HepG2 (cell line): ENCODE measurements around the gene ASAP2. TPM values are rescaled to one million over a fixed set of nuclear protein-coding genes. Genes with fewer than 3 reads are reported as not detected.
A peak's percentile ranks its signal among the peaks of the same experiment; 100 is the strongest.

Source experiments
- EP300 ChIP-seq, 3 experiments: sonication (generic) in 1 of 3; formaldehyde crosslinking in 1 of 3; IDR thresholded peaks; 2 replicates each; pipeline versions ENCODE4 v1.5.1 to v1.6.1; 2011 to 2020; ENCODE audit warnings: low read depth in 2 of 3, low read length in 2 of 3, borderline replicate concordance in 1 of 3, improper control_type of control experiment in 1 of 3, mild to moderate bottlenecking in 1 of 3, missing genetic modification reagents in 1 of 3, moderate library complexity in 1 of 3
- FOSL2 ChIP-seq: sonication (generic); formaldehyde crosslinking; IDR thresholded peaks from 2 replicates; pipeline ENCODE4 v1.4.0; 2020; ENCODE audit warnings: missing genetic modification reagents
- KDM5A ChIP-seq: fragments of 200-600 bp; sonication (generic); IDR thresholded peaks from 2 replicates; pipeline ENCODE4 v1.7.0; 2018; ENCODE audit warnings: antibody characterized with exemption, mild to moderate bottlenecking, low read length, borderline replicate concordance
- NFE2 ChIP-seq: sonication (generic); formaldehyde crosslinking; IDR thresholded peaks from 2 replicates; pipeline ENCODE4 v1.4.0; 2020; ENCODE audit warnings: missing genetic modification reagents
- NFE2L2 ChIP-seq: fragments of 150-350 bp; IDR thresholded peaks from 2 replicates; pipeline ENCODE4 v1.6.1; 2014; ENCODE audit warnings: low read length
- RARA ChIP-seq: IDR thresholded peaks from 2 replicates; pipeline ENCODE4 v1.6.1; 2016; ENCODE audit warnings: missing genetic modification reagents, missing compliant biosample characterization
- SMAD3 ChIP-seq: sonication (generic); formaldehyde crosslinking; IDR thresholded peaks from 2 replicates; pipeline ENCODE4 v1.4.0; 2020; ENCODE audit warnings: missing genetic modification reagents
- ZBTB3 ChIP-seq: sonication (generic); formaldehyde crosslinking; IDR thresholded peaks from 2 replicates; pipeline ENCODE4 v1.4.0; 2020; ENCODE audit warnings: low read depth, mild to moderate bottlenecking, moderate library complexity, missing genetic modification reagents, borderline replicate concordance
- ZNF230 ChIP-seq: sonication (generic); formaldehyde crosslinking; IDR thresholded peaks from 2 replicates; pipeline ENCODE4 v1.4.0; 2020; ENCODE audit warnings: mild to moderate bottlenecking, missing genetic modification reagents
- ZNF703 ChIP-seq: sonication (generic); formaldehyde crosslinking; IDR thresholded peaks from 2 replicates; pipeline ENCODE4 v1.5.1; 2020; ENCODE audit warnings: missing genetic modification reagents, mild to moderate bottlenecking, moderate library complexity, borderline replicate concordance
- ZSCAN29 ChIP-seq: sonication (generic); formaldehyde crosslinking; conservative IDR thresholded peaks from 2 replicates; pipeline ENCODE4 v1.4.0; 2020; ENCODE audit warnings: mild to moderate bottlenecking, missing genetic modification reagents
- polyA plus RNA-seq, 8 experiments: library from polyadenylated mRNA; depleted of rRNA in 3 of 8; stranded (reverse) in 7 of 8; unstranded in 1 of 8; fragments of >200 nt; fragmentation: Illumina TruSeq in 4 of 8; extraction: Trizol in 4 of 8; gene quantifications; 2 replicates each; pipeline versions ENCODE4 v1.2.1 to v1.2.3, GENCODE V29; 2011 to 2016; ENCODE audit warnings: low read depth in 4 of 8, missing spikeins in 1 of 8, mixed read lengths in 1 of 8; ENCODE audit not compliant: insufficient read depth in 1 of 8
- total RNA-seq, 5 experiments: library from RNA; depleted of rRNA; stranded (reverse); fragments of >200 nt; fragmentation: Illumina TruSeq; extraction: Trizol; gene quantifications; 2 replicates each; pipeline ENCODE4 v1.2.3, GENCODE V29; 2016; ENCODE audit warnings: low read depth in 1 of 5
- TF ChIP-seq, protein P1 (sequence below): sonication (generic); IDR thresholded peaks from 2 replicates; pipeline ENCODE4 v1.6.1; 2016; ENCODE audit warnings: low read depth, borderline replicate concordance
- TF ChIP-seq, protein P2 (sequence below): sonication (generic); formaldehyde crosslinking; IDR thresholded peaks from 2 replicates; pipeline ENCODE4 v1.8.0; 2022; ENCODE audit warnings: mild to moderate bottlenecking, missing genetic modification reagents; ENCODE audit not compliant: insufficient replicate concordance
- TF ChIP-seq, protein P3 (sequence below): sonication (generic); formaldehyde crosslinking; IDR thresholded peaks from 2 replicates; pipeline ENCODE4 v1.4.0; 2020; ENCODE audit warnings: missing genetic modification reagents, borderline replicate concordance
- TF ChIP-seq, protein P4 (sequence below), 2 experiments: fragments of 450-650 bp in 1 of 2; sonication (generic) in 1 of 2; formaldehyde crosslinking; IDR thresholded peaks; 2 replicates each; pipeline versions ENCODE4 v1.5.0 to v1.8.0; 2020 to 2022; ENCODE audit warnings: mild to moderate bottlenecking in 1 of 2, missing genetic modification reagents in 1 of 2

Gene ASAP2
- total and polyA plus RNA-seq, 2 of the 13 experiments (the other 11 are each of a cell fraction or from before 2014, with no cell fraction given) = 7.3 to 22.3 TPM

DNA sequence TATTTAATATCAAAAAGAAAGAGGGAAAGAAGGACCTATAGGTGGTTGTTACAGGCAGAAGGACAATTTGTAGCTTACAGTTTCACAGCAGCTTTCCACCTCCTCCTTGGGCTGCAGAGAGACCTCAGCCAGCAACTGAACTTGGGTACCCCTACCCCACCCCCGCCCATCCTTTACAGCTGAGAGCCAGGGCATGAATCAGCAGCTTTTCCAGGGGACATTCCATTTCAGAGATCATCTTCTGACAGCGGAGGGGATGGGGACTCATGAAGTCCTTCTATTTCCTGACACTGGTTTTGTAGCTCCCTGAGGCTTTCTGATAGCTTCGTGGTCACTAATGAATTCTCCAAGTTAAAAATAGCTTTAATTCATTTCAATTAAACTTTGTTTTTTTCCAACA, 120.4 kb downstream of the ASAP2 start (continued):
- TF ChIP-seq, protein P1, sequence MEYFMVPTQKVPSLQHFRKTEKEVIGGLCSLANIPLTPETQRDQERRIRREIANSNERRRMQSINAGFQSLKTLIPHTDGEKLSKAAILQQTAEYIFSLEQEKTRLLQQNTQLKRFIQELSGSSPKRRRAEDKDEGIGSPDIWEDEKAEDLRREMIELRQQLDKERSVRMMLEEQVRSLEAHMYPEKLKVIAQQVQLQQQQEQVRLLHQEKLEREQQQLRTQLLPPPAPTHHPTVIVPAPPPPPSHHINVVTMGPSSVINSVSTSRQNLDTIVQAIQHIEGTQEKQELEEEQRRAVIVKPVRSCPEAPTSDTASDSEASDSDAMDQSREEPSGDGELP = peak; percentile 91
- TF ChIP-seq NFE2L2 = peak; percentile 50; the same call in 1 of the 2 replicates
- TF ChIP-seq, protein P2, sequence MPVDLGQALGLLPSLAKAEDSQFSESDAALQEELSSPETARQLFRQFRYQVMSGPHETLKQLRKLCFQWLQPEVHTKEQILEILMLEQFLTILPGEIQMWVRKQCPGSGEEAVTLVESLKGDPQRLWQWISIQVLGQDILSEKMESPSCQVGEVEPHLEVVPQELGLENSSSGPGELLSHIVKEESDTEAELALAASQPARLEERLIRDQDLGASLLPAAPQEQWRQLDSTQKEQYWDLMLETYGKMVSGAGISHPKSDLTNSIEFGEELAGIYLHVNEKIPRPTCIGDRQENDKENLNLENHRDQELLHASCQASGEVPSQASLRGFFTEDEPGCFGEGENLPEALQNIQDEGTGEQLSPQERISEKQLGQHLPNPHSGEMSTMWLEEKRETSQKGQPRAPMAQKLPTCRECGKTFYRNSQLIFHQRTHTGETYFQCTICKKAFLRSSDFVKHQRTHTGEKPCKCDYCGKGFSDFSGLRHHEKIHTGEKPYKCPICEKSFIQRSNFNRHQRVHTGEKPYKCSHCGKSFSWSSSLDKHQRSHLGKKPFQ (CRISPR knock-in tag) = no peak
- no peak for TF ChIP-seq ZBTB3 (CRISPR knock-in tag)
- TF ChIP-seq KDM5A = no peak
- TF ChIP-seq EP300 (IDR thresholded peaks at IDR 0.05; ENCODE audit: low read depth in 2 of 2, low read length in 2 of 2) = 0 out of 4 replicates have a peak, but pooled peaks of 1 of the 2 experiments have one; percentile 30
- TF ChIP-seq EP300 (CRISPR knock-in tag; IDR thresholded peaks at IDR 0.05; ENCODE audit: borderline replicate concordance) = no peak
- TF ChIP-seq SMAD3 (CRISPR knock-in tag) = no peak
- peak; percentile 34; the same call in 1 of the 2 replicates for TF ChIP-seq FOSL2 (CRISPR knock-in tag)
- no peak for TF ChIP-seq ZNF230 (CRISPR knock-in tag)
- no peak for TF ChIP-seq RARA
- no peak for TF ChIP-seq ZNF703 (CRISPR knock-in tag)
- TF ChIP-seq, protein P3, sequence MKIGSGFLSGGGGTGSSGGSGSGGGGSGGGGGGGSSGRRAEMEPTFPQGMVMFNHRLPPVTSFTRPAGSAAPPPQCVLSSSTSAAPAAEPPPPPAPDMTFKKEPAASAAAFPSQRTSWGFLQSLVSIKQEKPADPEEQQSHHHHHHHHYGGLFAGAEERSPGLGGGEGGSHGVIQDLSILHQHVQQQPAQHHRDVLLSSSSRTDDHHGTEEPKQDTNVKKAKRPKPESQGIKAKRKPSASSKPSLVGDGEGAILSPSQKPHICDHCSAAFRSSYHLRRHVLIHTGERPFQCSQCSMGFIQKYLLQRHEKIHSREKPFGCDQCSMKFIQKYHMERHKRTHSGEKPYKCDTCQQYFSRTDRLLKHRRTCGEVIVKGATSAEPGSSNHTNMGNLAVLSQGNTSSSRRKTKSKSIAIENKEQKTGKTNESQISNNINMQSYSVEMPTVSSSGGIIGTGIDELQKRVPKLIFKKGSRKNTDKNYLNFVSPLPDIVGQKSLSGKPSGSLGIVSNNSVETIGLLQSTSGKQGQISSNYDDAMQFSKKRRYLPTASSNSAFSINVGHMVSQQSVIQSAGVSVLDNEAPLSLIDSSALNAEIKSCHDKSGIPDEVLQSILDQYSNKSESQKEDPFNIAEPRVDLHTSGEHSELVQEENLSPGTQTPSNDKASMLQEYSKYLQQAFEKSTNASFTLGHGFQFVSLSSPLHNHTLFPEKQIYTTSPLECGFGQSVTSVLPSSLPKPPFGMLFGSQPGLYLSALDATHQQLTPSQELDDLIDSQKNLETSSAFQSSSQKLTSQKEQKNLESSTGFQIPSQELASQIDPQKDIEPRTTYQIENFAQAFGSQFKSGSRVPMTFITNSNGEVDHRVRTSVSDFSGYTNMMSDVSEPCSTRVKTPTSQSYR (CRISPR knock-in tag) = peak; percentile 60; the same call in 1 of the 2 replicates
- peak; percentile 62; the same call in 1 of the 2 replicates for TF ChIP-seq NFE2 (CRISPR knock-in tag)
- TF ChIP-seq, protein P4, sequence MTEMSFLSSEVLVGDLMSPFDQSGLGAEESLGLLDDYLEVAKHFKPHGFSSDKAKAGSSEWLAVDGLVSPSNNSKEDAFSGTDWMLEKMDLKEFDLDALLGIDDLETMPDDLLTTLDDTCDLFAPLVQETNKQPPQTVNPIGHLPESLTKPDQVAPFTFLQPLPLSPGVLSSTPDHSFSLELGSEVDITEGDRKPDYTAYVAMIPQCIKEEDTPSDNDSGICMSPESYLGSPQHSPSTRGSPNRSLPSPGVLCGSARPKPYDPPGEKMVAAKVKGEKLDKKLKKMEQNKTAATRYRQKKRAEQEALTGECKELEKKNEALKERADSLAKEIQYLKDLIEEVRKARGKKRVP (CRISPR knock-in tag; IDR thresholded peaks at IDR 0.05) = no peak
- no peak for TF ChIP-seq ZSCAN29 (CRISPR knock-in tag)
